HepG2 (cell line): ENCODE results near the gene SMIM38.

ENCODE experiments used
- POLR2A ChIP-seq, 2 experiments: IDR thresholded peaks; 2 replicates each; pipeline ENCODE4 v1.6.1; 2011; ENCODE audit warnings: low read depth in 2 of 2, low read length in 2 of 2, mild to moderate bottlenecking in 1 of 2, moderate library complexity in 1 of 2; ENCODE audit not compliant: insufficient read depth in 1 of 2
- TCF12 ChIP-seq, 2 experiments: fragments of 450-650 bp in 1 of 2; sonication (generic) in 1 of 2; formaldehyde crosslinking in 1 of 2; IDR thresholded peaks; 2 replicates each; pipeline versions ENCODE4 v1.6.1 to v1.8.0; 2017 to 2022; ENCODE audit warnings: antibody characterized with exemption in 1 of 2, mild to moderate bottlenecking in 1 of 2, missing genetic modification reagents in 1 of 2, moderate library complexity in 1 of 2
- ZBTB20 ChIP-seq: sonication (generic); formaldehyde crosslinking; IDR thresholded peaks from 2 replicates; pipeline ENCODE4 v1.8.1; 2023; ENCODE audit warnings: missing genetic modification reagents, low read depth, mild to moderate bottlenecking, borderline replicate concordance
- ZNF10 ChIP-seq: sonication (generic); formaldehyde crosslinking; IDR thresholded peaks from 2 replicates; pipeline ENCODE4 v1.4.0; 2020; ENCODE audit warnings: mild to moderate bottlenecking, low read depth, missing genetic modification reagents, borderline replicate concordance
- ZNF33B ChIP-seq: sonication (generic); formaldehyde crosslinking; IDR thresholded peaks from 2 replicates; pipeline ENCODE4 v1.5.1; 2020; ENCODE audit warnings: mild to moderate bottlenecking, missing genetic modification reagents
- ZNF501 ChIP-seq: sonication (generic); formaldehyde crosslinking; IDR thresholded peaks from 2 replicates; pipeline ENCODE4 v1.5.1; 2020; ENCODE audit warnings: mild to moderate bottlenecking, moderate library complexity, missing genetic modification reagents
- TF ChIP-seq, protein P1 (sequence below): sonication (generic); formaldehyde crosslinking; IDR thresholded peaks from 2 replicates; pipeline ENCODE4 v1.4.0; 2020; ENCODE audit warnings: missing genetic modification reagents

DNA sequence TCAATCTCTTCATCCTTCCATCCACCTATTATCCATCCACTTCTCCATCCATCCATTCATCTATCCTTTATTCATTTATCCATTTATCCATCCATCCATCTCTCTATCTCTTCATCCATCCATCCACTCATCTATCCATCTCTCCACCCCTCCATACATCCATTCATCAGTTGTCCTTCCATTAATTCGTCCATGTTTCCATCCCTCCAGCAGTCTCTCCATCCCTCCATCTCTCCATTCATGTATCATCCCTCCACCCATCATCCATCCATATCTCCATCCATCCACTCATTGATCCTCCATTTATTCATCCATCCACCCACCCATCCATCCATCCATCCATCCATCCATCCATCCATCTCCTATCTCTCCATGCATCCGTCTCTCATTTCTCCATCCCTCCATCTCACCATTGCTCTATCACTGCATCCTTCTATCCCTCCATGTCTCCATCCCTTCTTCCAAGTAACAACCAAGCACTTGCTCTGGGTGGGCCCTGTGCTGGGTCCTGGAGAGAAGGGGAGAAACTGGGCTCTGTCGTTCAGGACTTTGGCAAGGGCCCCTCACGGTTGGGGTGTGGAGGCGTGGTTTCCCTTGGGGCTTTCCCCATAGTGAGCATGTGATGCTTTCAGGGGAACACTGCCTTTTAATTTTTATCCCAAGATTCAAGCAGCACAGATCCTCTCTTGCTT, 43.3 kb downstream of the SMIM38 start:
- TF ChIP-seq ZNF33B (no peak), TCF12 (IDR thresholded peaks at IDR 0.05) (no peak), TCF12 (CRISPR knock-in tag; IDR thresholded peaks at IDR 0.05) (no peak), ZNF10 (CRISPR knock-in tag) (no peak), ZBTB20 (CRISPR knock-in tag) (no peak), POLR2A (IDR thresholded peaks at IDR 0.05; ENCODE audit: insufficient read depth in 1 of 2, low read depth in 2 of 2, low read length in 2 of 2) (no peak), ZNF501 (CRISPR knock-in tag) (no peak)
- TF ChIP-seq, protein P1, sequence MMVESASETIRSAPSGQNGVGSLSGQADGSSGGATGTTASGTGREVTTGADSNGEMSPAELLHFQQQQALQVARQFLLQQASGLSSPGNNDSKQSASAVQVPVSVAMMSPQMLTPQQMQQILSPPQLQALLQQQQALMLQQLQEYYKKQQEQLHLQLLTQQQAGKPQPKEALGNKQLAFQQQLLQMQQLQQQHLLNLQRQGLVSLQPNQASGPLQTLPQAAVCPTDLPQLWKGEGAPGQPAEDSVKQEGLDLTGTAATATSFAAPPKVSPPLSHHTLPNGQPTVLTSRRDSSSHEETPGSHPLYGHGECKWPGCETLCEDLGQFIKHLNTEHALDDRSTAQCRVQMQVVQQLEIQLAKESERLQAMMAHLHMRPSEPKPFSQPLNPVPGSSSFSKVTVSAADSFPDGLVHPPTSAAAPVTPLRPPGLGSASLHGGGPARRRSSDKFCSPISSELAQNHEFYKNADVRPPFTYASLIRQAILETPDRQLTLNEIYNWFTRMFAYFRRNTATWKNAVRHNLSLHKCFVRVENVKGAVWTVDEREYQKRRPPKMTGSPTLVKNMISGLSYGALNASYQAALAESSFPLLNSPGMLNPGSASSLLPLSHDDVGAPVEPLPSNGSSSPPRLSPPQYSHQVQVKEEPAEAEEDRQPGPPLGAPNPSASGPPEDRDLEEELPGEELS (CRISPR knock-in tag) = no peak
